ENCODE results near the gene SWAP70. TPM values are rescaled to one million over a fixed set of nuclear protein-coding genes. Genes with fewer than 3 reads are reported as not detected.

The SWAP70 gene
- total and polyA plus RNA-seq, 9 of the 15 experiments (the other 6 are each of a cell fraction or from before 2014, with no cell fraction given) = 1.7 to 4.9 (median 3.9) TPM

DNA sequence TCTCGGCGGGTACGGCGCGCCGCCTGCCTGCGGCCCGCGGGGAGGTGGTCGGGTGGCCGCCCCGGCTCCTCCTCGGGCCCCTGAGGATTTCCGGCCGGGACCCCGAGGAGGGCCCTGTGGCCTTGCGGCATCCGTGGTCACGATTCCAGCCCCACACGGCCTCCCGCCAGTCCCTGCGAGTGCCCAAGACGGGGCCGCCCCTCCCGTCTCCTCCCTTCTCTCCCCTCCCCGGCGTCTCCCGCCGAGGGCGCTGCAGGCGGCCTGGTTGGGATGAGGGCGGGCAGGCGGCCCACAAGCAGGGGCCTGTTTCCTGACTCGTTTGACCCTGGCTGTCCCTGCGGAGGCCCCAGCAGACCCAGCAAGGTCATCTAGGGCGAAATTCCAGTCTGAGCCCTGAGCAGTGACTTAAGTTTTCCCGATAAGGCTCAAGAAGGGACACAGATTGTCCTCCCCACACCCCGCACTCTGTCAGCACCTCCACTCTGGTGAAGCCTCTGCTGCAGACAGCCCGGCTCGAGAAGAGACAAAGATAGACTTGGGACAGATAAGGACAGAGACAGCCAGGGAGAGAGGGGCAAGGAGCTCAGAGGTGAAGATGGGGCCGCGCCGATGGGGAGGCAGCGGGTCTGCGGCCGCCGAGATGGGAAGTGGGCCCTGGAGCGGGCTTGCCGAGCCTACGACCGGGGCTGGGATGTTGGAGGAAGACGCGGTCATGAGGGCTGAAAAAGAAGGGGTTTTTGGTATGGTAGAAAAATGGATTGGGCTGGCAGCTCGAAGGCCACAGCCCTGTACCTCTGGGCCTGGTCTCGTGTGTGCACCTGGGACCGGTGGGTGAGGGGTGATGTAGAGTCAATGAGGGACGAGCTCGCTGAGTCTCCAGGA is 95.0 kb downstream of the SWAP70 start (continued):
- no peak for TF ChIP-seq FOXM1 (IDR thresholded peaks at IDR 0.05; ENCODE audit: low read depth)
- no peak for TF ChIP-seq FOXM1 (CRISPR knock-in tag; IDR thresholded peaks at IDR 0.05; ENCODE audit: low read depth)
- no peak for TF ChIP-seq HNRNPK (IDR thresholded peaks at IDR 0.05; ENCODE audit: low read depth, low read length, poor library complexity, severe bottlenecking)
- no peak for TF ChIP-seq HMG20B (CRISPR knock-in tag; IDR thresholded peaks at IDR 0.05)
- TF ChIP-seq KDM5B (IDR thresholded peaks at IDR 0.05; ENCODE audit: insufficient replicate concordance, low read depth, low read length) = peak; percentile 33
- no peak for TF ChIP-seq SRSF9 (IDR thresholded peaks at IDR 0.05; ENCODE audit: borderline replicate concordance, low read depth, low read length)
- TF ChIP-seq, protein P1, sequence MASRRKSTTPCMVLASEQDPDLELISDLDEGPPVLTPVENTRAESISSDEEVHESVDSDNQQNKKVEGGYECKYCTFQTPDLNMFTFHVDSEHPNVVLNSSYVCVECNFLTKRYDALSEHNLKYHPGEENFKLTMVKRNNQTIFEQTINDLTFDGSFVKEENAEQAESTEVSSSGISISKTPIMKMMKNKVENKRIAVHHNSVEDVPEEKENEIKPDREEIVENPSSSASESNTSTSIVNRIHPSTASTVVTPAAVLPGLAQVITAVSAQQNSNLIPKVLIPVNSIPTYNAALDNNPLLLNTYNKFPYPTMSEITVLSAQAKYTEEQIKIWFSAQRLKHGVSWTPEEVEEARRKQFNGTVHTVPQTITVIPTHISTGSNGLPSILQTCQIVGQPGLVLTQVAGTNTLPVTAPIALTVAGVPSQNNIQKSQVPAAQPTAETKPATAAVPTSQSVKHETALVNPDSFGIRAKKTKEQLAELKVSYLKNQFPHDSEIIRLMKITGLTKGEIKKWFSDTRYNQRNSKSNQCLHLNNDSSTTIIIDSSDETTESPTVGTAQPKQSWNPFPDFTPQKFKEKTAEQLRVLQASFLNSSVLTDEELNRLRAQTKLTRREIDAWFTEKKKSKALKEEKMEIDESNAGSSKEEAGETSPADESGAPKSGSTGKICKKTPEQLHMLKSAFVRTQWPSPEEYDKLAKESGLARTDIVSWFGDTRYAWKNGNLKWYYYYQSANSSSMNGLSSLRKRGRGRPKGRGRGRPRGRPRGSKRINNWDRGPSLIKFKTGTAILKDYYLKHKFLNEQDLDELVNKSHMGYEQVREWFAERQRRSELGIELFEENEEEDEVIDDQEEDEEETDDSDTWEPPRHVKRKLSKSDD (conservative IDR thresholded peaks at IDR 0.05; ENCODE audit: low read length) = no peak
- TF ChIP-seq ZZZ3 (IDR thresholded peaks at IDR 0.05) = no peak
- TF ChIP-seq CSDE1 (IDR thresholded peaks at IDR 0.05) = no peak
- no peak; the same call in 1 of the 2 replicates for TF ChIP-seq ELF1 (tag; IDR thresholded peaks at IDR 0.05)
- TF ChIP-seq ZNF316 (IDR thresholded peaks at IDR 0.05) = no peak
- TF ChIP-seq, protein P2, sequence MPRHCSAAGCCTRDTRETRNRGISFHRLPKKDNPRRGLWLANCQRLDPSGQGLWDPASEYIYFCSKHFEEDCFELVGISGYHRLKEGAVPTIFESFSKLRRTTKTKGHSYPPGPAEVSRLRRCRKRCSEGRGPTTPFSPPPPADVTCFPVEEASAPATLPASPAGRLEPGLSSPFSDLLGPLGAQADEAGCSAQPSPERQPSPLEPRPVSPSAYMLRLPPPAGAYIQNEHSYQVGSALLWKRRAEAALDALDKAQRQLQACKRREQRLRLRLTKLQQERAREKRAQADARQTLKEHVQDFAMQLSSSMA (CRISPR knock-in tag; IDR thresholded peaks at IDR 0.05) = no peak
- TF ChIP-seq ZNF239 (CRISPR knock-in tag; IDR thresholded peaks at IDR 0.05) = no peak
- peak; percentile 75; the same call in 1 of the 2 replicates for TF ChIP-seq ZNF232 (CRISPR knock-in tag; IDR thresholded peaks at IDR 0.05)
- TF ChIP-seq CBX1 (IDR thresholded peaks at IDR 0.05; ENCODE audit: low read depth) = no peak
- TF ChIP-seq TEAD2 (tag; IDR thresholded peaks at IDR 0.05) = no peak
- TF ChIP-seq NRF1 (conservative IDR thresholded peaks at IDR 0.05 in 1 of 2, IDR thresholded peaks at IDR 0.05 in 1 of 2) = no peak
- TF ChIP-seq, protein P3, sequence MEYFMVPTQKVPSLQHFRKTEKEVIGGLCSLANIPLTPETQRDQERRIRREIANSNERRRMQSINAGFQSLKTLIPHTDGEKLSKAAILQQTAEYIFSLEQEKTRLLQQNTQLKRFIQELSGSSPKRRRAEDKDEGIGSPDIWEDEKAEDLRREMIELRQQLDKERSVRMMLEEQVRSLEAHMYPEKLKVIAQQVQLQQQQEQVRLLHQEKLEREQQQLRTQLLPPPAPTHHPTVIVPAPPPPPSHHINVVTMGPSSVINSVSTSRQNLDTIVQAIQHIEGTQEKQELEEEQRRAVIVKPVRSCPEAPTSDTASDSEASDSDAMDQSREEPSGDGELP (CRISPR knock-in tag; IDR thresholded peaks at IDR 0.05; ENCODE audit: borderline replicate concordance) = no peak
- TF ChIP-seq ZNF695 (CRISPR knock-in tag; IDR thresholded peaks at IDR 0.05) = no peak
- TF ChIP-seq ZNF253 (CRISPR knock-in tag; conservative IDR thresholded peaks at IDR 0.05) = no peak
- no peak for TF ChIP-seq NFE2 (IDR thresholded peaks at IDR 0.05; ENCODE audit: low read depth)
- TF ChIP-seq ZNF3 (CRISPR knock-in tag; IDR thresholded peaks at IDR 0.05) = no peak
- peak; percentile 47; the same call in 1 of the 2 replicates for TF ChIP-seq TCF3 (CRISPR knock-in tag; IDR thresholded peaks at IDR 0.05)
- TF ChIP-seq RAD21 (CRISPR knock-in tag; conservative IDR thresholded peaks at IDR 0.05 in 1 of 2, IDR thresholded peaks at IDR 0.05 in 1 of 2) = peak; percentile 4 to 47; a peak in 3 of 4 replicates

Data from K562 (cell line).